ENCODE data around the gene RBBP8.

The RBBP8 gene

GRCh38 chr18:23032030-23032582, 99.0 kb downstream of the RBBP8 start:
- TF ChIP-seq, protein P1, sequence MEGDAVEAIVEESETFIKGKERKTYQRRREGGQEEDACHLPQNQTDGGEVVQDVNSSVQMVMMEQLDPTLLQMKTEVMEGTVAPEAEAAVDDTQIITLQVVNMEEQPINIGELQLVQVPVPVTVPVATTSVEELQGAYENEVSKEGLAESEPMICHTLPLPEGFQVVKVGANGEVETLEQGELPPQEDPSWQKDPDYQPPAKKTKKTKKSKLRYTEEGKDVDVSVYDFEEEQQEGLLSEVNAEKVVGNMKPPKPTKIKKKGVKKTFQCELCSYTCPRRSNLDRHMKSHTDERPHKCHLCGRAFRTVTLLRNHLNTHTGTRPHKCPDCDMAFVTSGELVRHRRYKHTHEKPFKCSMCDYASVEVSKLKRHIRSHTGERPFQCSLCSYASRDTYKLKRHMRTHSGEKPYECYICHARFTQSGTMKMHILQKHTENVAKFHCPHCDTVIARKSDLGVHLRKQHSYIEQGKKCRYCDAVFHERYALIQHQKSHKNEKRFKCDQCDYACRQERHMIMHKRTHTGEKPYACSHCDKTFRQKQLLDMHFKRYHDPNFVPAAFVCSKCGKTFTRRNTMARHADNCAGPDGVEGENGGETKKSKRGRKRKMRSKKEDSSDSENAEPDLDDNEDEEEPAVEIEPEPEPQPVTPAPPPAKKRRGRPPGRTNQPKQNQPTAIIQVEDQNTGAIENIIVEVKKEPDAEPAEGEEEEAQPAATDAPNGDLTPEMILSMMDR (IDR thresholded peaks at IDR 0.05; ENCODE audit: insufficient read depth, low read length, poor library complexity, severe bottlenecking): no peak
- no peak for TF ChIP-seq EZH2phosphoT487 (conservative IDR thresholded peaks at IDR 0.05; ENCODE audit: low read length)
- Histone ChIP-seq H3K9me2 (replicated peaks; ENCODE audit: insufficient read depth, low read length) (no peaks in the 10 kb centered on the region), H3K9ac (ENCODE audit: low read length) (no peak overlapping the region), H3K4me2 (ENCODE audit: low read depth, low read length, poor library complexity, severe bottlenecking) (no peak overlapping the region), H3K27ac (ENCODE audit: low read depth, low read length) (no peak overlapping the region), H4K20me1 (ENCODE audit: low read depth, low read length) (no peaks in the 10 kb centered on the region), H3K27me3 (ENCODE audit: low read length) (no peaks in the 10 kb centered on the region), H3K9me3 (ENCODE audit: insufficient read depth, low read length) (no peaks in the 10 kb centered on the region), H3K36me3 (ENCODE audit: low read length) (peaks cover 12% of the 10 kb centered on the region; the same call in 1 of the 2 replicates), H3F3A (ENCODE audit: insufficient read depth) (peaks cover 4% of the 10 kb centered on the region; the same call in 1 of the 2 replicates), H3K4me3 (ENCODE audit: insufficient read depth, low read length, poor library complexity, severe bottlenecking) (no peak overlapping the region), H3K79me2 (ENCODE audit: insufficient read depth, low read length) (no peaks in the 10 kb centered on the region), H2AFZ (ENCODE audit: low read depth, low read length, severe bottlenecking) (no peak overlapping the region)

- no peak overlapping the region for H2AFZ ChIP-seq (ENCODE audit: low read depth, low read length, severe bottlenecking)
- H4K20me1 ChIP-seq (ENCODE audit: low read depth, low read length): no peaks in the 10 kb centered on the region
- H3K27ac ChIP-seq (ENCODE audit: low read depth, low read length): no peak overlapping the region
- peaks cover 2% of the 10 kb centered on the region; the same call in 1 of the 2 replicates for H3F3A ChIP-seq (ENCODE audit: insufficient read depth)
- H3K36me3 ChIP-seq (ENCODE audit: low read length): peaks cover 2% of the 10 kb centered on the region; the same call in 1 of the 2 replicates
- H3K9me3 ChIP-seq (ENCODE audit: insufficient read depth, low read length): no peaks in the 10 kb centered on the region
- no peak overlapping the region for H3K4me3 ChIP-seq (ENCODE audit: insufficient read depth, low read length, poor library complexity, severe bottlenecking)
- H3K79me2 ChIP-seq (ENCODE audit: insufficient read depth, low read length): no peaks in the 10 kb centered on the region
- H3K27me3 ChIP-seq (ENCODE audit: low read length): no peaks in the 10 kb centered on the region
- H3K9ac ChIP-seq (ENCODE audit: low read length): no peak overlapping the region
- no peak overlapping the region for H3K4me2 ChIP-seq (ENCODE audit: low read depth, low read length, poor library complexity, severe bottlenecking)
- TF ChIP-seq, protein P1 (IDR thresholded peaks at IDR 0.05; ENCODE audit: insufficient read depth, low read length, poor library complexity, severe bottlenecking): no peak
- TF ChIP-seq EZH2phosphoT487 (conservative IDR thresholded peaks at IDR 0.05; ENCODE audit: low read length): no peak
- no peaks in the 10 kb centered on the region for H3K9me2 ChIP-seq (replicated peaks; ENCODE audit: insufficient read depth, low read length)
Observed at GRCh38 chr18:23033056-23033455, 99.9 kb downstream of the RBBP8 start.

DNA sequence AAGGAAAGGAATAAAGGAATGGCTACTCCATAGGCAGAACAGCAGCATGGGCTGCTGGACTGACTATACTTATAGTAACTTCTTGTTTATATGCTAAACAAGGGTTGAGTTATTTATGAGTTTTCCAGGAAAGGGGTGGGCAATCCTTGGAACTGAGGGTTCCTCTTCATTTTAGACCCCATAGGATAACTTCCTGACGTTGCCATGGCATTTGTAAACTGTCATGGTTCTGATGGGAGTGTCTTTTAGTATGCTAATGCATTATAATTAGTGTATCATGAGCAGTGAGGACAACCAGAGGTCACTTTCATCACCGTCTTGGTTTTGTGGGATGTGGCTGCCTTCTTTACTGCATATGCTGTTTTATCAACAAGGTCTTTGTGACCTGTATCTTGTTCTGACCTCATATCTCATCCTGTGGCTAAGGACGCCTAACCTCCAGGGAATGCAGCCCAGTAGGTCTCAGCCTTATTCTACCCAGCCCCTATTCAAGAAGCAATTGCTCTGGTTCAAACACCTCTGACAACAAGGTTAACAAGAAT, 103.6 kb downstream of the RBBP8 start:
- no peak overlapping the region for H3K4me3 ChIP-seq (ENCODE audit: insufficient read depth, low read length, poor library complexity, severe bottlenecking)
- H3K9me3 ChIP-seq (ENCODE audit: insufficient read depth, low read length): no peaks in the 10 kb centered on the region
- H3K9ac ChIP-seq (ENCODE audit: low read length): no peak overlapping the region
- no peaks in the 10 kb centered on the region for H3K79me2 ChIP-seq (ENCODE audit: insufficient read depth, low read length)
- no peaks in the 10 kb centered on the region for H3K27me3 ChIP-seq (ENCODE audit: low read length)
- H3K4me2 ChIP-seq (ENCODE audit: low read depth, low read length, poor library complexity, severe bottlenecking): no peak overlapping the region
- TF ChIP-seq, protein P1 (IDR thresholded peaks at IDR 0.05; ENCODE audit: insufficient read depth, low read length, poor library complexity, severe bottlenecking): no peak
- TF ChIP-seq EZH2phosphoT487 (conservative IDR thresholded peaks at IDR 0.05; ENCODE audit: low read length): no peak
- no peaks in the 10 kb centered on the region for H3K9me2 ChIP-seq (replicated peaks; ENCODE audit: insufficient read depth, low read length)
- H3K27ac ChIP-seq (ENCODE audit: low read depth, low read length): no peak overlapping the region
- H2AFZ ChIP-seq (ENCODE audit: low read depth, low read length, severe bottlenecking): no peak overlapping the region
- no peaks in the 10 kb centered on the region for H4K20me1 ChIP-seq (ENCODE audit: low read depth, low read length)
- no peaks in the 10 kb centered on the region for H3K36me3 ChIP-seq (ENCODE audit: low read length)
- no peaks in the 10 kb centered on the region for H3F3A ChIP-seq (ENCODE audit: insufficient read depth)
